ENCODE results near the gene TATDN2.

The TATDN2 gene

GRCh38 chr3:10248184-10248983 lies at the start of gene TATDN2:
Gene TATDN2, plus strand, starts transcription at chr3:10248459. Its CDS starts 742 bp downstream, at chr3:10249201.
- DNase-seq (ENCODE audit: low spot score): peak; percentile 93

- DNase-seq (ENCODE audit: low spot score): peak; percentile 31
Measured at GRCh38 chr3:10198761-10199649, 49.3 kb upstream of the TATDN2 start.

- DNase-seq (ENCODE audit: low spot score): no peak
Measured at GRCh38 chr3:10204921-10205320, 43.3 kb upstream of the TATDN2 start.

- peak; percentile 76 for DNase-seq (ENCODE audit: low spot score)
Measured at GRCh38 chr3:10205451-10206165, 42.7 kb upstream of the TATDN2 start.

- no peak for DNase-seq (ENCODE audit: low spot score)
Measured at GRCh38 chr3:10206166-10206511, 42.1 kb upstream of the TATDN2 start.

- no peak for DNase-seq (ENCODE audit: low spot score)
Measured at GRCh38 chr3:10213156-10213792, 35.0 kb upstream of the TATDN2 start.

- DNase-seq (ENCODE audit: low spot score): no peak
Measured at GRCh38 chr3:10215578-10216368, 32.5 kb upstream of the TATDN2 start.

- no peak for DNase-seq (ENCODE audit: low spot score)
Measured at GRCh38 chr3:10217359-10217758, 30.9 kb upstream of the TATDN2 start.

- DNase-seq (ENCODE audit: low spot score): no peak
Measured at GRCh38 chr3:10219737-10220136, 28.5 kb upstream of the TATDN2 start.

- peak; percentile 16 for DNase-seq (ENCODE audit: low spot score)
Measured at GRCh38 chr3:10223676-10224639, 24.3 kb upstream of the TATDN2 start.

- peak; percentile 85 for DNase-seq (ENCODE audit: low spot score)
Measured at GRCh38 chr3:10224794-10225665, 23.2 kb upstream of the TATDN2 start.

GRCh38 chr3:10226293-10226692 lies 22.0 kb upstream of the TATDN2 start:
- DNase-seq (ENCODE audit: low spot score): no peak

- DNase-seq (ENCODE audit: low spot score): no peak
Measured at GRCh38 chr3:10228248-10228950, 19.9 kb upstream of the TATDN2 start.

GRCh38 chr3:10229576-10229975 lies 18.7 kb upstream of the TATDN2 start:
- DNase-seq (ENCODE audit: low spot score): no peak

- DNase-seq (ENCODE audit: low spot score): no peak
Measured at GRCh38 chr3:10232137-10232536, 16.1 kb upstream of the TATDN2 start.

GRCh38 chr3:10233988-10234387 lies 14.3 kb upstream of the TATDN2 start:
- no peak for DNase-seq (ENCODE audit: low spot score)

GRCh38 chr3:10234526-10235230 lies 13.6 kb upstream of the TATDN2 start:
- DNase-seq (ENCODE audit: low spot score): no peak

GRCh38 chr3:10235551-10235950 lies 12.7 kb upstream of the TATDN2 start:
- DNase-seq (ENCODE audit: low spot score): no peak

All from SW480 (cell line).